GM20000 (cell line): Measurements from ENCODE around the gene HTD2.
"Not testable (repeated sequence)": the region's sequence is repeated elsewhere in the genome, so short reads cannot be mapped to it uniquely, and the experiment has no call there.

Experiments
- DNase-seq: peaks from one replicate; pipeline ENCODE4 v3.0.0; 2012; ENCODE audit warnings: low spot score
- TF ChIP-seq, protein P1 (sequence below): IDR thresholded peaks from 2 replicates; pipeline ENCODE4 v1.5.1; 2012; ENCODE audit warnings: mild to moderate bottlenecking, control low read depth; ENCODE audit errors: extremely low read depth, missing control alignments

Gene HTD2

DNA sequence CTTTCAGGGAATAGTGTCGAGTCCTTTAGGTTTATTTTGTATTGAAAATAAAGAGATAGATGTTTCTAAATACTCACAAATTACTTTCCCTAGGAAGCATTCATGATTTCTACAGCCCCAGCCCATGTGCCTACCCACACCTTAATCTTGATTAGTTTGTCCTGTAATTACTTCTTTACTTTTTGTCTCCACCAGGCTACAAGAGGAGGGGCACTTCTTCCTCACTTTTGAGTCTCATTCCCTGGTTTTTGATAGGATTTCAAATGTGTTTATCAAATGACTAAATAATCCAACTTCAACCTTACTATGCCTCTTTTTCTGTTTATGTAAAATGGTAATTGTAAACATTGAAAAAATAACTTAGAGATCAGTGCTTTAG, 28.2 kb downstream of the HTD2 start:
- no peak for DNase-seq
- TF ChIP-seq, protein P1, sequence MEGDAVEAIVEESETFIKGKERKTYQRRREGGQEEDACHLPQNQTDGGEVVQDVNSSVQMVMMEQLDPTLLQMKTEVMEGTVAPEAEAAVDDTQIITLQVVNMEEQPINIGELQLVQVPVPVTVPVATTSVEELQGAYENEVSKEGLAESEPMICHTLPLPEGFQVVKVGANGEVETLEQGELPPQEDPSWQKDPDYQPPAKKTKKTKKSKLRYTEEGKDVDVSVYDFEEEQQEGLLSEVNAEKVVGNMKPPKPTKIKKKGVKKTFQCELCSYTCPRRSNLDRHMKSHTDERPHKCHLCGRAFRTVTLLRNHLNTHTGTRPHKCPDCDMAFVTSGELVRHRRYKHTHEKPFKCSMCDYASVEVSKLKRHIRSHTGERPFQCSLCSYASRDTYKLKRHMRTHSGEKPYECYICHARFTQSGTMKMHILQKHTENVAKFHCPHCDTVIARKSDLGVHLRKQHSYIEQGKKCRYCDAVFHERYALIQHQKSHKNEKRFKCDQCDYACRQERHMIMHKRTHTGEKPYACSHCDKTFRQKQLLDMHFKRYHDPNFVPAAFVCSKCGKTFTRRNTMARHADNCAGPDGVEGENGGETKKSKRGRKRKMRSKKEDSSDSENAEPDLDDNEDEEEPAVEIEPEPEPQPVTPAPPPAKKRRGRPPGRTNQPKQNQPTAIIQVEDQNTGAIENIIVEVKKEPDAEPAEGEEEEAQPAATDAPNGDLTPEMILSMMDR, result no peak

DNA sequence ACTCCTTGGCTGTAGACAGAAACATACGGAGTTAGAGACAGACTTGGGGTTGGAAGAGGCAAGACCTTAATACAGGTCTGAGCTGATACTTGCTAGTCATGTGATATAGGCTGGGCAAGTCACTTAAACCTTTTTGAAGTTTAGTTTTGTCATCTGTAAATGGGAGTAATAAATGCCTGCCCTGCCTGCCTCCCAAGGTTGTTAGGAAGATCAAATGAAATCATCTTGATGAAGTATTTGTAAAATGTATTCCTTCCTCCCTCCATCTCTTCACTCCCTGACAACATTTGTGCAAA, 29.3 kb downstream of the HTD2 start:
- DNase-seq, result no peak
- TF ChIP-seq, protein P1, result no peak

DNA sequence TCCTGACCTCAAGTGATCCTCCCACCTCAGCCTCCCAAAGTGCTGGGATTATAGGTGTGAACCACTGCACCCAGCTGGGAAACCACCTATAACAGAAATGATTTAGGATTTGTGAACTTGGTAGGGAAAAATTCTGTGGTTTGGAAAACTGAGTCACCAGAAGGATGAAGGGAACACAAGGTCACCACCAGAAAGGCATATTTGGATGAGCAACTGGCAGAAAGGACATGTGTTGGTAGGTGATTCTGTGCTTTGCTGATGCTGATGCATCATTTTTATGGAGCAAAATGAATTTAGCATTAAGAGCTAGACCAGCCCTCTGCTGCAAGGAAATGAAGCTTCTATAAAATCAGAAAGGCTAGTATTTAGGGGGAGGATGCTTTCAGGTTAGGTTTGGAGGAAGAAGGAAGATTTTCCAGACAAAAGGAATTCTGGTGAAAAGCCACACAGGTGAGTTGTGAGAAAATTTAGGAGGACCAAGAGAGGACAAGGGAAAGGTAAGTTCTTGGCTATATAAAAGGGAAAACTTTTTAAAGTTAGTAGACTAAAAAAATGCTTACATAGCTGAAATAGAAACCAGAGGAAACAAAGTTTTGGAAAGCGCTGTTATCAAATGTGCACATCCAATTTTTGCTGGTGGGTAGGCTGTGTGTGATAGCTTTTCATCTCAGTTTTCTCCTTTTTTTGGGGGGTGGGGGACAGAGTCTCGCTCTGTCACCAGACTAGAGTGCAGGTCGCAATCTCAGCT, 30.0 kb downstream of the HTD2 start:
- TF ChIP-seq, protein P1, result no peak
- DNase-seq, result no peak

DNA sequence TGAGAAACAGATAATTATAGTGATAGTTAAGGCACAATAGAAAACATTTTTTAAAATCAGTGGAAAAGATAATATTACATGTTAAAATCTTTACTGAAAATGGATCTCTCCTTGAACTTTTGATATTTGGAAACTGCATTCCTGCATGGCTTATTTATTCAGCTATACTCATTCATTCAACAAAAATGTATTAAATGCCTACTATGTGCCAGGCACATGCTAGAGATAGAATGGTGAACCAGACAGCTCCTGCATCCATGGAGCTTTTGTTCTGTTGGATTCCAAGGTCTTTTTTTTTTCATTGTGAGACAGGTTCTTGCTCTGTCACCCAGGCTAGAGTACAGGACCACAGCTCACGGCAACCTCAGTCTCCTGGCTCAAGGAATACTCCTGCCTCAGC, 30.9 kb downstream of the HTD2 start:
- no peak for DNase-seq
- TF ChIP-seq, protein P1, result no peak

DNA sequence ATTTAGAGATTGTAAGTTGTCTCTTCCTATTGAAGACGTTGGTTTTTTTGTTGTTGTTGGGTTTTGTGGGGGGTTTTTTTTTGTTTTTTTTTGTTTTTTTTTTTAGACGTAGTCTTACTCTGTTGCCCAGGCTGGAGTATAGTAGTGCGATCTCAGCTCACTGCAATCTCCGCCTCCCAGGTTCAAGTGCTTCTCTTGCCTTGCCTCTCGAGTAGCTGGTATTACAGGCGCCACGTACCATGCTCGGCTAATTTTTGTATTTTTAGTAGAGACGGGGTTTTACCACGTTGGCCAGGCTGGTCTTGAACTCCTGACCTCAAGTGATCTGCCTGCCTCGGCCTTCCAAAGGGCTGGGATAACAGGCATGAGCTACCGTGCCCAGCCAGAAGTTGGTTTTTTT, 32.8 kb downstream of the HTD2 start:
- not testable (repeated sequence) for DNase-seq

DNA sequence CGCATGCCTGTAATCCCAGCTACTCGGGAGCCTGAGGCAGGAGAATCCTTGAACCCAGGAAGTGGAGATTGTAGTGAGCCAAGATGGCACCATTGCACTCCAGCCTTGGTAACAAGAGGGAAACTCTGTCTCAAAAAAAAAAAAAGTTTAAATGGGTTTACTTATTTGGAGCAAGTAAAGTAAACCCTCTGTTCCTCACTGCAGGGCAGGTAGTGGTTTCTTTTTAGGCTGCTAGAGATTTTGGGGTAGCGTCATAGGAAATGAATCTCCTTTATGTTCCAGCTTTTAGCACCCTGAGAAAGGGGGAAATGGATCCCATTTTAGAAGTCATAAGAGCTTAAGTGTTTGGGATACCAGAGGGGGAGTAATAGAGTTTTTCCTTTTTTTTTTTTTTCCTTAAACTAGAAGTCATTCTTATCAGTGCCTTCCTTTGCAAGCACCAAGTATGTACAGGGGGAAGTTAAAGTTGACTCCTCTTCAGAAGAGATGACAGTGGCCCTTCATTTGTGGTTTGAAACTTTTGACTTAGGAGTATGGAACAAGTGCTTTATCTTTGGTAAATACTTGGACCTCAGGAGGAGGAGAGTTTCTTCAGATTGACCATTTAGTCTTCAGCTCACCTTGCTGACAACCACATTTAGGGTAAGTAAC, 34.4 kb downstream of the HTD2 start:
- TF ChIP-seq, protein P1, result no peak
- DNase-seq, result no peak

DNA sequence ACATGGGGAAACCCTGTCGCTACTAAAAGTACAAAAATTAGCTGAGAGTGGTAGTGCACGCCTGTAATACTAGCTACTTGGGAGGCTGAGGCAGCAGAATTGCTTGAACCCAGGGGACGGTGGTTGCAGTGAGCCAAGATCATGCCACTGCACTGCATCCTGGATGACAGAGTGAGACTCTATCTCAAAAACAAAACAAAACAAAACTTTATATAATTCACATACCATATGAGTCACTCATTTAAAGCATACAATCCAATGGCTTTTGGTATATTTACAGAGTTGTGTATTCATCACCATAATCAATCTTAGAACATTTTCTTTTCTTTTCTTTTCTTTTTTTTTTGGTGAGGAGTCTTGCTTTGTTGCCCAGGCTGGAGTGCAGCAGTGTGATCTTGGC, 35.1 kb downstream of the HTD2 start:
- TF ChIP-seq, protein P1, result no peak

DNA sequence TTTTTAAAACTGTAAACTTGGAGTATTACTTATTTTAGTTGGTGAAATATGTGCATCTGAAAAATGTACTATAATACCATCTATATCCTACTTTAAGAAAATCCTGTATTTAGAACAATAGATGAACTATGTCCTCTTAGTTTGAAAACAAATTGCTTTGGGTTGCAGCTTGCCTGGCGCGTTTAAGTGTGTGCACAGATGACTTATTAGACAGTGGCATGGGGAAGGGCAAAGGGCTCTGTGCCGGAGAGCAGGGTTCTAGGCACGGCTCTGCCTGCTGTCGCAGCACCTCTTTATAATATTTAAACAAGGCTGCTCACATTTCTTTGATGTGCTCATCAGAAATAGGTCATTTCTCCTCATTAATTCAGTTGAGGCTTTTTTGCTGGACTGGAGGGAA, 36.4 kb downstream of the HTD2 start:
- DNase-seq, result no peak
- TF ChIP-seq, protein P1, result no peak

More for the DNA sequence above, 35.1 kb downstream of the HTD2 start:
- DNase-seq, result no peak
